ENCODE data around the gene TNFSF12.

The TNFSF12 gene

DNA sequence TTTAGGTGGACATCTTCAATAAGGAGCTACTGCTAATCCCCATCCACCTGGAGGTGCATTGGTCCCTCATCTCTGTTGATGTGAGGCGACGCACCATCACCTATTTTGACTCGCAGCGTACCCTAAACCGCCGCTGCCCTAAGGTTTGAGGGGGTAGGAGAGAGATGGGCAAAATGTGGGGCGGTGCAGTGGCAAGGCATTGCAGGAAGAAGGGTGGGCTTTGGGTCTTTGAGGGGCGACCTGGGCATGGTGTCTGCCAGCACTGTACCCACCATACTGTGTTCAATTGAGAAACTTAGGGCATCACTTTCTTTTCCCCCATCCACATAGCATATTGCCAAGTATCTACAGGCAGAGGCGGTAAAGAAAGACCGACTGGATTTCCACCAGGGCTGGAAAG lies 21.5 kb downstream of the TNFSF12 start:
- no peak for DNase-seq (ENCODE audit: low read depth in 3 of 3)

DNA sequence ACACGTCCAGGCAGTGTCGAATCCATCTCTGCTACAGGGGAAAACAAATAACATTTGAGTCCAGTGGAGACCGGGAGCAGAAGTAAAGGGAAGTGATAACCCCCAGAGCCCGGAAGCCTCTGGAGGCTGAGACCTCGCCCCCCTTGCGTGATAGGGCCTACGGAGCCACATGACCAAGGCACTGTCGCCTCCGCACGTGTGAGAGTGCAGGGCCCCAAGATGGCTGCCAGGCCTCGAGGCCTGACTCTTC lies 23.4 kb downstream of the TNFSF12 start:
- DNase-seq (ENCODE audit: low read depth in 3 of 3), result no peak

DNA sequence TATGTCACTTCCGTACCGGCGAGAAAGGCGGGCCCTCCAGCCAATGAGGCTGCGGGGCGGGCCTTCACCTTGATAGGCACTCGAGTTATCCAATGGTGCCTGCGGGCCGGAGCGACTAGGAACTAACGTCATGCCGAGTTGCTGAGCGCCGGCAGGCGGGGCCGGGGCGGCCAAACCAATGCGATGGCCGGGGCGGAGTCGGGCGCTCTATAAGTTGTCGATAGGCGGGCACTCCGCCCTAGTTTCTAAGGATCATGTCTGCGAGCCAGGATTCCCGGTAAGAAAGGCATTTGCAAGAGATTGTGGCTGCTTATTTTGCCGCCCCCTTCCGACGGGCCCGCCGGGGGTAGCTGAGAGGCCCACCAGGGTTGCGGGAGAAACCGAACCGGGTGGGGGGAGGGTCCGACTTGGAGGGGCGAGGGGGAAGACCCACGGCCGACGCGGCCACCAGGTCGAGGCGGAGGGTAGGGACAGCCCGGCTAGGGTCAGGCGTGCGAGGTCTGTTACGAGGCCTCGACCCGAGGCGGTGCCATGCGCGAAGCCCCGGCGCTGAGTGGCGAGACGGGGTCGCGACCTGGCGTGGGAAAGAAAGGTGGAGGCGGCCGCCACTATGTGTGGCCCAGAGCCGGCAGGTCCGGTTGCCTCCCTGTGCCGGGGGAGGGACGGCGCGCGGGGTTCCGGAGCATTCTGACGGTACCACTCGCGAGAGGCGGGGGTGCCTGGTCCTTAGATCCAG lies 23.9 kb downstream of the TNFSF12 start:
- DNase-seq (ENCODE audit: low read depth in 3 of 3), result peak; percentile 99 to 100 (median 99)

DNA sequence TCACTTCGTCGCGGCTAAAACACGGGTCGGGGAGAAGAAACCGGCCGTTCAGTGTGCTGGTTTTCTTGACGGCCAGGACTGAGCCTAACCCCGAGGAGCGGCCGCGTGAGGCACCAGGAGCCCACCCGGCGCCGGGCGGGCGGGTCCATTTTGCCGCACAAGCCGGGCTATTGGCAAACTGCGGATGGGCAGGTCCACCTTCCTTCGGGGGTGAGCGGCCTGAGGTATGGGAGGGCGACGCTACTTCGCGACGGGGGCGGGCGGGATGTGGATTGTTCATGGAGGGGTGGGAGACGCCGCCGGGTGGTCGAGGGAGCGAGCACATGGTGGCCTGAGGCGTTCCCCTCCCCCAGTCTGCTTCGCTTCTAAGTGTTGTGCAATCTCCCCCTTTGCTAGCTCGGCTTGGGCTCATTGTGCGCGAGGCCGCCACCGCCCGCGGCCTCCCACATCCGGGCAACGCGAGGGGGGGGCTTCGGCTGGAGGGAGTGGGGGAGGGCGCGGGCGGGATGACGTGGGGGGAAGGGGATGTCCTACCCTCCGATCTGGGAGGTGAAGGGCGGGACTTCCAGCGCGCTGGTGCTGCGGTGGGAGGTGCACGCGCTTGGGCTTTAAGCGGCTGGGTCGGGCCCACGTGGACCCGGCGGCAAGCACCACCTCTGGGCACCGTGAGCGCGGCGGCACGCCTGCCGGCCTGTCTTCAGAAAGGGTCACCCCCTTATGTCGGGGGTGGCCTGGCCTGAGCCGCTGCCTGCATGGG lies 24.6 kb downstream of the TNFSF12 start:
- peak; percentile 80 to 89 (median 88) for DNase-seq (ENCODE audit: low read depth in 3 of 3)

DNA sequence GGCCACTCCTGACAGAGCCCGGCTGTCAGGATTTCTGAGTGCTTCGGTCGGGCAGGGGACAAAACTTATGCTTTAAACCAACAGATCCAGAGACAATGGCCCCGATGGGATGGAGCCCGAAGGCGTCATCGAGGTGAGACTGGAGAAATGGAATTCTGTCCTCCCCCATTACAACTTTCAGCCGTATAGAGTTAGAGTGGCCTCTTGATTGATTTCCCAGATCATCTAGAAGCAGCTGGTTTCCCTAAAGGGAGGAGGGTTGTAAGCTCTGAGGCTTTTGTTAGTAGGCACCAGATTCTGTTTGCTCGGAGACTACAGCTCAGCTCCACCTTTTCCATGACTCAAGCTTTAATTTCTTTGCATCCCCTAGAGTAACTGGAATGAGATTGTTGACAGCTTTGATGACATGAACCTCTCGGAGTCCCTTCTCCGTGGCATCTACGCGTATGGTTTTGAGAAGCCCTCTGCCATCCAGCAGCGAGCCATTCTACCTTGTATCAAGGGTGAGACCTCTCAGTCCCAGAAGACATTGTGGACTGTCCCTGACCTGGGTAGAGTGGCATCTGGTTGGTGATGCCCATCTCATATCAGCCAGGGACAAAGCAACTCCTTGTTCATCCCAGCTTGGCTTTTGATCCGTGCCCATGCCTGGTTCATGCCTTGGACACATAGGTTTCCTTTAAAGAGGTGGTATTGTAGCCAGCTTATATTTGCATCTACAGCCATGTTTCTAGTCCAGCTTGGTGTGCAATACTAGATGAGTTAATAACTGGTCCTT lies 25.5 kb downstream of the TNFSF12 start:
- no peak for DNase-seq (ENCODE audit: low read depth in 3 of 3)

DNA sequence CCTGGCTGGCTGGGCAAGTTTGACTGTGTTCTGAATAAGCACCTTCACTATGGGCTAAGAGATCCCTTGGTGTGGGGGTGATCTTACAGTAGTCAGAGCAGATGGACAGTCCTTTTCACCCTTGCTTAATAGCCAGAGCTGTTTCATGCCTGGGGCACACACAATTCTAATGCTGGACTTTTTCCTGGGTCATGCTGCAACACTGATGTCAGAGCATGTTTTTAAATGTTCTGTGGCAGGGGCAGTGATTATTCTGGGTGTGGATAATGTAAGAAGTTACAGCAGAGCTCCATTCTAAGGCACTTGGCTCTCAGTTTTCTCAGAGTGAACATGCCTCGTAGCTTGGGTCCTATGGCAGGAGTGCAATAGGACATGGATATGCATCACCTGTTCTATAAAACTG lies 26.6 kb downstream of the TNFSF12 start:
- DNase-seq (ENCODE audit: low read depth in 3 of 3), result no peak

DNA sequence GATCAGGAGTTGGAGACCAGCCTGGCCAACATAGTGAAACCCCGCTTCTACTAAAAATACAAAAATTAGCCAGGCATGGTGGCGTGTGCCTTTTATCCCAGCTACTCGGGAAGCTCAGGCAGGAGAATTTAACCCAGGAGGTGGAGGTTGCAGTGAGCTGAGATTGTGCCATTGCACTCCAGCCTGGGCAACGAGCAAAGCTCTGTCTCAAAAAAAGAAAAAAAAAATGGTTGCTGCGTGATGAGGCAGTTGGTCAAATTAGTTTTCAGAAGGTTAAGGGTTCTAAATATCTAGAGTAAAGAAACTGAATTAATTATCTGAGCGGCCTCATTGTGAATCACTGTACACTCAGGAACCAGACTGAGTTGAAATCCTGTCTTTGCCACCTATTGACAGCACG lies 27.1 kb downstream of the TNFSF12 start:
- no peak for DNase-seq (ENCODE audit: low read depth in 3 of 3)

DNA sequence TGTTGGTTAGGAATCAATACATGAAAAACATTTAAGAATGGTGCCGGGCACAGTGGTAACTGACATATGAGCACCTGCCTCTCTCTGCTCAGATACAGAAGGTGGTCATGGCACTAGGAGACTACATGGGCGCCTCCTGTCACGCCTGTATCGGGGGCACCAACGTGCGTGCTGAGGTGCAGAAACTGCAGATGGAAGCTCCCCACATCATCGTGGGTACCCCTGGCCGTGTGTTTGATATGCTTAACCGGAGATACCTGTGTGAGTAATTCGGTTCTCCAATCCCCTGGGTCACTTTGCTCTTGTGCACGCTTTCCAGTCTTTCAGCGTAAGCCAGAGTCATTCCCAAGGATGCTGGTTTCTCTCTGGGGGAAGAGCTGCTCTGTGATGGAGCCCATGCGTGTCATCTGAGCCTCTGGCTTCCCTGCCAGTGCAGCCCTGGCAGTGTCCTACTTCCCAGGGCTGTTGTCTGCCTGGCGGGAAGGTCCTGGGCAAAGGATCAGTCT lies 27.6 kb downstream of the TNFSF12 start:
- no peak for DNase-seq (ENCODE audit: low read depth in 3 of 3)

DNA sequence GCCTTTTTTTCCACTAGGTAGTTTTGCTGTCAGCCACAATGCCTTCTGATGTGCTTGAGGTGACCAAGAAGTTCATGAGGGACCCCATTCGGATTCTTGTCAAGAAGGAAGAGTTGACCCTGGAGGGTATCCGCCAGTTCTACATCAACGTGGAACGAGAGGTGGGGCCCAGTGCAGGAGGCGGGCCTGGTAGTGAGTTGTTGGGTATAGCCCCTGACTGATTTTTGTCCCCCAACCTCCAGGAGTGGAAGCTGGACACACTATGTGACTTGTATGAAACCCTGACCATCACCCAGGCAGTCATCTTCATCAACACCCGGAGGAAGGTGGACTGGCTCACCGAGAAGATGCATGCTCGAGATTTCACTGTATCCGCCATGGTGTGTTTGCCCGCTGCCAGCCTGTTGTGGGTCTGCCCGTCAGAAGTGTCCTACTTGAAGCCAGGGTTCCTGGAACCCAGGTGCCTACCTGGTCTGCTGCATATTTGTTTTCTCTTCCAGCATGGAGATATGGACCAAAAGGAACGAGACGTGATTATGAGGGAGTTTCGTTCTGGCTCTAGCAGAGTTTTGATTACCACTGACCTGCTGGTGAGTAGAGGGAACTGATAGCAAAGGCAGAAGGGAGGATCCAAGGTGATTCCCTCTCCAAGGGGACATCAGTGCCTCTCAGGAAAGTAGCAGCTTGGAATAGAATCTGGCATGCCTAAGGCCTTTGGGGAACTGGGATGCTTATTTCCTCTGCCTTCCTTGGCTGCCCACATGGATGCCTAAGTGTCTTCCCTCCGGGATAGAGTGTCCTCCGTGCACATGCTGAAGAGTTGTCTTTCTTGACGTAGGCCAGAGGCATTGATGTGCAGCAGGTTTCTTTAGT lies 28.7 kb downstream of the TNFSF12 start:
- DNase-seq (ENCODE audit: low read depth in 3 of 3), result no peak

DNA sequence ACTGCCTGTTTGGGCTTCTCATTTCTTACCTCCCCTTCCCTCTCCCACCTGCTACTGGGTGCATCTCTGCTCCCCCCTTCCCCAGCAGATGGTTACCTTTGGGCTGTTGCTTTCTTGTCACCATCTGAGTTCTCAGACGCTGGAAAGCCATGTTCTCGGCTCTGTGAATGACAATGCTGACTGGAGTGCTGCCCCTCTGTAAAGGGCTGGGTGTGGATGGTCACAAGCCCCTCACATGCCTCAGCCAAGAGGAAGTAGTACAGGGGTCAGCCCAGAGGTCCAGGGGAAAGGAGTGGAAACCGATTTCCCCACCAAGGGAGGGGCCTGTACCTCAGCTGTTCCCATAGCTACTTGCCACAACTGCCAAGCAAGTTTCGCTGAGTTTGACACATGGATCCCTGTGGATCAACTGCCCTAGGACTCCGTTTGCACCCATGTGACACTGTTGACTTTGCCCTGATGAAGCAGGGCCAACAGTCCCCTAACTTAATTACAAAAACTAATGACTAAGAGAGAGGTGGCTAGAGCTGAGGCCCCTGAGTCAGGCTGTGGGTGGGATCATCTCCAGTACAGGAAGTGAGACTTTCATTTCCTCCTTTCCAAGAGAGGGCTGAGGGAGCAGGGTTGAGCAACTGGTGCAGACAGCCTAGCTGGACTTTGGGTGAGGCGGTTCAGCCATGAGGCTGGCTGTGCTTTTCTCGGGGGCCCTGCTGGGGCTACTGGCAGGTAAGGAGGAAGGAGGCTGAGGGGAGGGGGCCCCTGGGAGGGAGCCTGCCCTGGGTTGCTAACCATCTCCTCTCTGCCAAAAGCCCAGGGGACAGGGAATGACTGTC lies 30.4 kb downstream of the TNFSF12 start, which contains the start of gene CD68:
CD68 (plus strand) TSS at position 638 of the 833 bp plus-strand sequence; CDS start at position 678, 40 bp downstream.
- peak in 2 of 3 experiments; percentile 57 to 64 for DNase-seq (ENCODE audit: low read depth in 3 of 3)

DNA sequence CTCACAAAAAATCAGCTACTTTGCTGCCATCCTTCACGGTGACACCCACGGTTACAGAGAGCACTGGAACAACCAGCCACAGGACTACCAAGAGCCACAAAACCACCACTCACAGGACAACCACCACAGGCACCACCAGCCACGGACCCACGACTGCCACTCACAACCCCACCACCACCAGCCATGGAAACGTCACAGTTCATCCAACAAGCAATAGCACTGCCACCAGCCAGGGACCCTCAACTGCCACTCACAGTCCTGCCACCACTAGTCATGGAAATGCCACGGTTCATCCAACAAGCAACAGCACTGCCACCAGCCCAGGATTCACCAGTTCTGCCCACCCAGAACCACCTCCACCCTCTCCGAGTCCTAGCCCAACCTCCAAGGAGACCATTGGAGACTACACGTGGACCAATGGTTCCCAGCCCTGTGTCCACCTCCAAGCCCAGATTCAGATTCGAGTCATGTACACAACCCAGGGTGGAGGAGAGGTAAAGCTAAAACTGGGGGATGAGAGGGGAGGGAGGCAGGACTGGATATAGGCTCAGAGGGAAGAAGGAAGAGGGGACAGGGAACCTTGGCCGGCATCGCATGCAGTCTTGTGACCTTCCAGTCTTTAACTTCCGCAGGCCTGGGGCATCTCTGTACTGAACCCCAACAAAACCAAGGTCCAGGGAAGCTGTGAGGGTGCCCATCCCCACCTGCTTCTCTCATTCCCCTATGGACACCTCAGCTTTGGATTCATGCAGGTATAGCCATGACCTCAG lies 31.2 kb downstream of the TNFSF12 start:
- DNase-seq (ENCODE audit: low read depth in 3 of 3), result no peak

DNA sequence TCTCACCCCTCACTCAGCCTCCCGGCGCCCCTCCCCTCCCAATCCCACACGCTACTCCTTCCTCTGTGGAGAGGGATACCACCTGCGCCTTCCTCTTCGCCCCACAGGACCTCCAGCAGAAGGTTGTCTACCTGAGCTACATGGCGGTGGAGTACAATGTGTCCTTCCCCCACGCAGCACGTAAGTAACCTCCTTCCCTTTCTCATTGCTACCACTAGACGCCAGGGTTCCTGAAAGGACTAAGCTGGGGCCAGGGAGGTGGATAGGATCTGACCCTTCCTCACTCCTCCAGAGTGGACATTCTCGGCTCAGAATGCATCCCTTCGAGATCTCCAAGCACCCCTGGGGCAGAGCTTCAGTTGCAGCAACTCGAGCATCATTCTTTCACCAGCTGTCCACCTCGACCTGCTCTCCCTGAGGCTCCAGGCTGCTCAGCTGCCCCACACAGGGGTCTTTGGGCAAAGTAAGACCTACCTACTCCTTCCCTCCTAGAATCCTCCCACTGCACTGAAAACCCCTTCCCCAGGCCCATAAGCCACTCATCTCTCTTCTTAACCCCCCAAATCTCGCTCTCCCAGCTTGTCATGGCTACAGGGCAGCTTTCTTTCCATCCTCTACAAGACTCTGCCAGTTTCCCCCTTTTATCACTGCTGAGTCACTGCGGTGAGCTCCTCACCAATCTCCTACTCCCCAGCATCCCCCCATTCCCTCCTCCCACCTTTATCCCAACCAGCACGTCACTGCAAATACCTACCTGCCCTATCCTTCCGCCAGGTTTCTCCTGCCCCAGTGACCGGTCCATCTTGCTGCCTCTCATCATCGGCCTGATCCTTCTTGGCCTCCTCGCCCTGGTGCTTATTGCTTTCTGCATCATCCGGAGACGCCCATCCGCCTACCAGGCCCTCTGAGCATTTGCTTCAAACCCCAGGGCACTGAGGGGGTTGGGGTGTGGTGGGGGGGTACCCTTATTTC lies 32.0 kb downstream of the TNFSF12 start:
- DNase-seq (ENCODE audit: low read depth in 3 of 3), result no peak

DNA sequence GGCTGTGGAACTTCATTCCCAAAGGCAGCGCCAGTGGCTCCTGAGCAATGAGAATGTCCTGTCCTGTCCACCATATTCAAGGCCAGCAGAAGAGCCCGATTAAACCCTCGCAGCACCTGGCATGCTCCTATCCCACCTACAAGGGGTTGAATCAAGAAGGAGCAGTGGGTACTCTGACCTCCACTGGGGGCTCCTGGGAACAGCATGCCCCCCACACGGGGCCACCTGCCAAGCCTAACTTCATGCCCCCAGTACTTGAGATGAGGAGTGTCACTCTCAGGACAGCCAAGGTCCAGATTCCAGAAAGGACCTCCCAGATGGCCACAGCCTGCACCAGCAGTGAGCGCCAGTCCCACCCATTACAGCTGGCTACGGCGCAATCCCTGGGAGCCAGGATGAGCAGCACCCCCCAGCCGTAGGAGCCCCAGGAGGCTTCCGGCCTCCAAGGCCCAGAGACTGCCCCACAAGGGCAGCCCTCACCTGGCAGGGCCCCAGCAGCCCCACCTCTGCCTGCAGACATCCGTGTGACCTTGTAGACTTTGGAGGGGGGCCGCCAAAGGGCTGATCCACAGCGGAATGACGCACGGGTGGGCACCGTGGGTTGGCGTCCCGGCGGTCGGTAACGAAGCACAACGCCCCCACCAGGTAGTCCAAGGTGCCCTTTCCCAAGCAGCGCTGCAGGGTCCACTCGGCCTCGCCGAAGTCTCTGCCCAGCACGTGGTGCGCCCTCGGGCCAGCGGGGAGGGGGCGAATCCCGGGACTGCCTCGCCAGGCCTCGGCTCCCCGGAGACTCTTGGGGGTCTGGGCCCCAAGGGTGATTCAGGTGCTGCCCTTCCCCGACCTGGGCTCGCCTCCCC lies 33.8 kb downstream of the TNFSF12 start:
- no peak for DNase-seq (ENCODE audit: low read depth in 3 of 3)

DNA sequence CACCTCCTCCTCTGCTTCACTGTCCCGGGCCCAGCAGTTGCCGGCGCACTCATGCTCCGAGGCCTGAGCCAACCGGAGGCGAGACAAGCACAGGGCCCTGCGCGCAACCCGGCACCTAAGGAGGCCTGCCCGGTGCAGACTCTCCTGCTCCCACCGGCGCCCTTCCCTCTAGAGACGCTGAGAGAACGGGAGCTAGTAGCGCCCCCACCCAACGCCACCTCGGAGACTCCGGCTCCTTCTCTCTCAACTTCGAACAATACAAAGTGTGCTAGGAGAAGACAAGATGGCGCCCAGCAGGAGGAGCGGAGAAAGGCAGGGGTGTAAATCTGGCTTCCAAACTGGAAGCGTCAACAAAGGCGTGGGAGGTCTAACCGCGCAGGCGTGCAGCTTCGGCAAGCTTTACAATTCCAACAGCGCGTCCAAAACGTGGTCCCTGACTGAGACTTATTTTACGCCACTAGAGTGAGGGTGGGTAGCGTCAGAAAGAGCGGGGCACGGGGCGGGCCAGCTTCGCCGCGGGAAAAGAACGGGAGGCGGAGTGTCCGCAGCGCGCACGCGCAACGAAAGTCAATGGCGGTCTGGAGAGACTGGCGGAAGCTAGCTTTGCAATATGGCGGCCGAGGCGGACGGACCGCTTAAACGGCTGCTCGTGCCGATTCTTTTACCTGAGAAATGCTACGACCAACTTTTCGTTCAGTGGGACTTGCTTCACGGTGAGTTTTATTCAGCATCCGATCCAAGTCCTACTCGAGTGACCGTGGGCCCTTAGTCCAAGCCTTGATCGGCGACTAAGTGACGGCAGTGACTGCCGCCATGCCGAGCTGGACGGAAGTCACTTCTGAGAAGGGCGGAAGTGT lies 34.6 kb downstream of the TNFSF12 start, which contains the start of gene MPDU1:
MPDU1 (plus strand) TSS at position 600 of the 857 bp plus-strand sequence; CDS start at position 611, 11 bp downstream.
- DNase-seq (ENCODE audit: low read depth in 3 of 3), result peak; percentile 83 to 89 (median 89)

DNA sequence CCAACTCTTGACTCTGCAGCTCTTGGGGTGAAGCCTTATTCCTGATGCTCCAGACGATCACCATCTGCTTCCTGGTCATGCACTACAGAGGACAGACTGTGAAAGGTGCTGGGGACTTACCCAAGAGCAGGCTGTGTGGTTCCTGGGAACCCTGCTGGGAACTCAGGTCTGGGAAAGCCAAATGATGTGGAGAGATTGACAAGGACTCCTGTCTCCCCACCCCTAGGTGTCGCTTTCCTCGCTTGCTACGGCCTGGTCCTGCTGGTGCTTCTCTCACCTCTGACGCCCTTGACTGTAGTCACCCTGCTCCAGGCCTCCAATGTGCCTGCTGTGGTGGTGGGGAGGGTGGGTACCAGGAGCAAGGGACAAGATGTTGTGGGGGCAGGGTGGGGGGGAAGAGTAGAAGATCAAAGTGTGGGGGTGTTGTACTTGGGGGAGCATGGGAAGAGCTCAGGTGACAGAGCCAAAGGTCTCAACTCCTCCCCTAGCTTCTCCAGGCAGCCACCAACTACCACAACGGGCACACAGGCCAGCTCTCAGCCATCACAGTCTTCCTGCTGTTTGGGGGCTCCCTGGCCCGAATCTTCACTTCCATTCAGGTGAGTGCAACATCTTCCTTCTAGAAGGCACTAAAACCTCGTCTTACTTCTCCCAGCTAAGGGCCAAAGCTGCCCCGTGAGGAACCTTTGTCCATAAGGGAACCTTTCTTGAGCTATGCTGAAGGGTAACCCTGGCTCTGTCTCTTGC lies 38.0 kb downstream of the TNFSF12 start:
- no peak for DNase-seq (ENCODE audit: low read depth in 3 of 3)

Measured in stimulated activated CD4-positive, alpha-beta T cell treated with anti-CD3 and anti-CD28 coated beads, TNF-alpha, amount 100 ng/mL, for 4 hours (primary cell).